GM15510 (cell line): ENCODE data around the gene ABCD4.

Source experiments
- POLR2A ChIP-seq: IDR thresholded peaks from 3 replicates; pipeline ENCODE4 v1.6.1; 2011; ENCODE audit warnings: borderline replicate concordance; ENCODE audit not compliant: insufficient read length; ENCODE audit errors: extremely low read depth

ABCD4 gene

GRCh38 chr14:74249433-74250375 is 53.0 kb downstream of the ABCD4 start:
- no peak for TF ChIP-seq POLR2A

- TF ChIP-seq POLR2A: no peak
Measured at GRCh38 chr14:74248017-74248416, 54.7 kb downstream of the ABCD4 start.

- no peak for TF ChIP-seq POLR2A
Measured at GRCh38 chr14:74246542-74246941, 56.2 kb downstream of the ABCD4 start.

- TF ChIP-seq POLR2A: no peak
Measured at GRCh38 chr14:74245292-74245691, 57.4 kb downstream of the ABCD4 start.

- no peak for TF ChIP-seq POLR2A
Measured at GRCh38 chr14:74244115-74244514, 58.6 kb downstream of the ABCD4 start.

- no peak for TF ChIP-seq POLR2A
Measured at GRCh38 chr14:74243051-74243450, 59.7 kb downstream of the ABCD4 start.

- no peak for TF ChIP-seq POLR2A
Measured at GRCh38 chr14:74242780-74243042, 60.0 kb downstream of the ABCD4 start.

- no peak for TF ChIP-seq POLR2A
Measured at GRCh38 chr14:74242021-74242779, 60.5 kb downstream of the ABCD4 start.

- no peak for TF ChIP-seq POLR2A
Measured at GRCh38 chr14:74241652-74242017, 61.1 kb downstream of the ABCD4 start.

- no peak for TF ChIP-seq POLR2A
Measured at GRCh38 chr14:74240794-74241651, 61.7 kb downstream of the ABCD4 start.

GRCh38 chr14:74239848-74240793 is 62.6 kb downstream of the ABCD4 start:
- TF ChIP-seq POLR2A: no peak

GRCh38 chr14:74238974-74239847 is 63.5 kb downstream of the ABCD4 start, which contains the start of gene VSX2:
Gene VSX2 (plus strand): TSS chr14:74239449. CDS start chr14:74239562, 113 bp downstream.
- no peak for TF ChIP-seq POLR2A

- TF ChIP-seq POLR2A: no peak
Measured at GRCh38 chr14:74237441-74237840, 65.3 kb downstream of the ABCD4 start.
